Prostate gland (tissue), 2 donors: Measurements from ENCODE around the gene DRG1. TPM values are rescaled to one million over a fixed set of nuclear protein-coding genes. Genes with fewer than 3 reads are reported as not detected.

ENCODE experiments used
- DNase-seq: peaks from one replicate; pipeline ENCODE4 v3.0.0-alpha.2; 2019; ENCODE audit warnings: low spot score
- H3K27ac ChIP-seq, 2 donors: fragments of 200-600 bp; sonication (generic); 2 replicates each; pipeline ENCODE4 v1.5.1; 2017 to 2019
- H3K27me3 ChIP-seq: fragments of 200-600 bp; sonication (generic); replicated peaks from 2 replicates; pipeline ENCODE4 v1.5.1; 2019; ENCODE audit not compliant: insufficient read depth
- H3K36me3 ChIP-seq, 2 donors: fragments of 200-600 bp; sonication (generic); 1 replicate in 1 of 2; 2 replicates in 1 of 2; pipeline versions ENCODE4 v1.5.1 to v1.8.1; 2017 to 2019
- H3K4me1 ChIP-seq: fragments of 200-600 bp; sonication (generic); replicated peaks from 2 replicates; pipeline ENCODE4 v1.5.1; 2019
- H3K4me3 ChIP-seq, 2 donors: fragments of 200-600 bp; sonication (generic); 2 replicates each; pipeline ENCODE4 v1.5.1; 2017 to 2019
- H3K9me3 ChIP-seq: fragments of 200-600 bp; sonication (generic); 2 replicates; pipeline ENCODE4 v1.5.1; 2017
- POLR2A ChIP-seq: fragments of 450-650 bp; IDR thresholded peaks from one replicate; pipeline ENCODE4 v1.6.1; 2016; ENCODE audit warnings: antibody characterized with exemption, mild to moderate bottlenecking
- POLR2AphosphoS5 ChIP-seq: sonication (generic); formaldehyde crosslinking; IDR thresholded peaks from one replicate; pipeline ENCODE4 v1.6.1; 2017; ENCODE audit warnings: antibody characterized with exemption
- WGBS: methylation state at CpG from one replicate; pipeline ENCODE4 v1.1.5; 2018; 5-methylcytosine and 5-hydroxymethylcytosine counted together
- intact Hi-C: fragments of 100-400 bp; cut with DNase I; formaldehyde crosslinking; loops from one replicate; pipeline ENCODE4 v1.14.2; 2022
- total RNA-seq, 2 donors: library from RNA; depleted of rRNA; stranded (reverse); fragments of >200 nt; gene quantifications; one replicate each; pipeline ENCODE4 v1.1.0, GENCODE V29; 2016
- TF ChIP-seq, protein P1 (sequence below), 4 experiments: fragments of 200-600 bp in 2 of 4; fragments of 450-650 bp in 2 of 4; sonication (generic) in 2 of 4; IDR thresholded peaks; 1 replicate in 3 of 4; 2 replicates in 1 of 4; pipeline ENCODE4 v1.5.1; 2016 to 2019; ENCODE audit warnings: antibody characterized with exemption in 4 of 4, mild to moderate bottlenecking in 2 of 4, moderate library complexity in 2 of 4

The DRG1 gene
- total RNA-seq, 2 donors from 2014 or later, result 61.6 to 82.1 TPM

DNA sequence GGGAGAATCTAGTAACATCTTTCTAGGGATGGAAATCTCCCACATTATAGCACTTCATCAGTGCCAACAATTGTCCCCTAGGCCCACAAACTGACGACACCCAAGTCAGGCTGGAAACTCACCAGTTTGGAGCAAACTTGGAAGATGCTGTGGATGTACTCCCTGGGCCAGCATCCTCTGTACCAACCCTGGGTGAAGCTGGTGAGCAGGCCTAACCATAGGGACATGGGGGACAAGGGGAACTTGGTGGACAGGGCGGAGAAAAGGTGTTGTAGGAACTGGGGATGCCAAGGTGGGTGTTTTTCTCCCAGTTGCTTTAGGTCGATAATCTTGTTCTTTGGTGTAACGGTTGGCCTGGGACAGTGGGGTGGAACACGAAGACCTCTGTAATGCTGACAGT, 42.2 kb downstream of the DRG1 start:
- TF ChIP-seq, protein P1, sequence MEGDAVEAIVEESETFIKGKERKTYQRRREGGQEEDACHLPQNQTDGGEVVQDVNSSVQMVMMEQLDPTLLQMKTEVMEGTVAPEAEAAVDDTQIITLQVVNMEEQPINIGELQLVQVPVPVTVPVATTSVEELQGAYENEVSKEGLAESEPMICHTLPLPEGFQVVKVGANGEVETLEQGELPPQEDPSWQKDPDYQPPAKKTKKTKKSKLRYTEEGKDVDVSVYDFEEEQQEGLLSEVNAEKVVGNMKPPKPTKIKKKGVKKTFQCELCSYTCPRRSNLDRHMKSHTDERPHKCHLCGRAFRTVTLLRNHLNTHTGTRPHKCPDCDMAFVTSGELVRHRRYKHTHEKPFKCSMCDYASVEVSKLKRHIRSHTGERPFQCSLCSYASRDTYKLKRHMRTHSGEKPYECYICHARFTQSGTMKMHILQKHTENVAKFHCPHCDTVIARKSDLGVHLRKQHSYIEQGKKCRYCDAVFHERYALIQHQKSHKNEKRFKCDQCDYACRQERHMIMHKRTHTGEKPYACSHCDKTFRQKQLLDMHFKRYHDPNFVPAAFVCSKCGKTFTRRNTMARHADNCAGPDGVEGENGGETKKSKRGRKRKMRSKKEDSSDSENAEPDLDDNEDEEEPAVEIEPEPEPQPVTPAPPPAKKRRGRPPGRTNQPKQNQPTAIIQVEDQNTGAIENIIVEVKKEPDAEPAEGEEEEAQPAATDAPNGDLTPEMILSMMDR (IDR thresholded peaks at IDR 0.05), result no peak
- TF ChIP-seq POLR2A (no peak), POLR2AphosphoS5 (no peak)
- H3K4me3 ChIP-seq, result no peak overlapping the region
- no peaks in the 10 kb centered on the region for H3K9me3 ChIP-seq
- WGBS, result 89% methylated on average over 5 of the region's 5 CpGs
- intact Hi-C loops, result loop anchor here (10.0 kb wide), 1 partner anchor 193 kb away; no protein-coding TSS in a partner anchor
- H3K4me1 ChIP-seq, result no peaks in the 10 kb centered on the region
- H3K27me3 ChIP-seq, result no peaks in the 10 kb centered on the region
- no peak for DNase-seq
- no peak overlapping the region for H3K27ac ChIP-seq
- H3K36me3 ChIP-seq, result peaks cover 0 to 5% of the 10 kb centered on the region in 2 donors

DNA sequence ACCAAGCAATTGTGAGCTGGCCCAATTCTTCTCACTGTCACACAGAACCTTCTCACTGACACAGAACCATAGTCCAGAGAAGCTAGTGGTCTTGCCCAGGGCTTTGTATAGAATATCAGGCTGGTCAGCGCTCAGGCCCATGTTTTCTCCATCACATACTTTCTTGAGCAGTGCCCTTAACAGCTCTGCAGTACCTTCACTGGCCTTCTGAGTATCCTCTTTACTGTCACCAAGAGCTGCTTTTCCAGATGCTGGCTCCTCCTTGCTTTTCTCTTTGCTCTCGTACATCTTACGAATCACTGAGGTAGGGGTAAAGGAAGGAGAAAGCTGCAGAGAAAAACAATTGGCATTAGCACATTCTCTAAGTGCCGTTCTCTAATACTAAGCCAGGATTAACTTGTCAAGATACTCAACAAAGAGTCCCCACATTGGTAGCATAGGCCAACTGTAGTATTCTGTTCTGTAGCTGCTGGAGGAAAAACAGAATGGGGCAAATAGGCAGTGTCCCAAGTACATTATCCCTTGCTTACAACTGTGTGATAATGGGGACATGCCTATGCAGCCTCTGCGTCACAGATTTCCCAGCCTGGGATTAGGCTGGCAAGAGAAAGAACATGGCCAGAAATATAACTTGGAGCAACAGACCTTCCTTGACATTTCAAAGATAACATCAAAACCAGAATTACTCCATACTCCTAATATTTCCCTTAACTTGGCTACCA, 43.5 kb downstream of the DRG1 start:
- TF ChIP-seq POLR2AphosphoS5 (no peak), POLR2A (no peak)
- TF ChIP-seq, protein P1 (IDR thresholded peaks at IDR 0.05), result no peak
- intact Hi-C loops, result loop anchor here (10.0 kb wide), 1 partner anchor 192 kb away; no protein-coding TSS in a partner anchor
- H3K4me3 ChIP-seq, result no peak overlapping the region
- 91% methylated on average over 5 of the region's 5 CpGs for WGBS
- no peaks in the 10 kb centered on the region for H3K4me1 ChIP-seq
- H3K36me3 ChIP-seq, result peaks cover 0 to 5% of the 10 kb centered on the region in 2 donors
- no peaks in the 10 kb centered on the region for H3K9me3 ChIP-seq
- no peak overlapping the region for H3K27ac ChIP-seq
- DNase-seq, result no peak
- H3K27me3 ChIP-seq, result no peaks in the 10 kb centered on the region

DNA sequence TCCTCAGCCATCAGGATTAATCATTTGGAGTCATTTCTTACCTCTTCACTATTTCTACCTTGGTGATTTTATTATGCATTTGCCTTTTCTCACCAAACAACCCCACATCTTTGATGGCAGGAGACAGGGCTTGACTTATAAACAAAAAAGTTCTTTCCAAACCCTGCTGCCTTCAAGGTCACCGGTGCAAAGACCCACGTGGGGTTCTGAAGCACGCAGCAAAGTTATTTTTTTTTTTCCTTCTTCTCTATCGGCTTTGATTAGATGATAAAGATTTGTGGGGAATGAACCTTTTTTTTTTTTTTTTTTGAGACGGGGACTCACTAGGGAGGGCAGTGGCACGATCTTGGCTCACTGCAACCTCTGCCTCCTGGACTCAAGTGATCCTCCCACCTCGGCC, 44.1 kb downstream of the DRG1 start:
- no peak overlapping the region for H3K27ac ChIP-seq
- no peaks in the 10 kb centered on the region for H3K9me3 ChIP-seq
- no peaks in the 10 kb centered on the region for H3K4me1 ChIP-seq
- no peak overlapping the region for H3K4me3 ChIP-seq
- 80% methylated on average over 7 of the region's 7 CpGs for WGBS
- H3K27me3 ChIP-seq, result no peaks in the 10 kb centered on the region
- peaks cover 0 to 5% of the 10 kb centered on the region in 2 donors for H3K36me3 ChIP-seq
- TF ChIP-seq POLR2AphosphoS5, result no peak
- TF ChIP-seq POLR2A, result no peak
- TF ChIP-seq, protein P1 (IDR thresholded peaks at IDR 0.05), result no peak
- no peak for DNase-seq
- intact Hi-C loops, result loop anchor here (10.0 kb wide), 1 partner anchor 191 kb away; no protein-coding TSS in a partner anchor

GRCh38 chr22:31445642-31446041, 46.2 kb downstream of the DRG1 start:
- intact Hi-C loops, result loop anchor here (10.0 kb wide), 1 partner anchor 189 kb away; no protein-coding TSS in a partner anchor
- no peaks in the 10 kb centered on the region for H3K4me1 ChIP-seq
- WGBS, result 90% methylated on average over 3 of the region's 3 CpGs
- H3K36me3 ChIP-seq, result no peaks in the 10 kb centered on the region
- no peaks in the 10 kb centered on the region for H3K9me3 ChIP-seq
- H3K4me3 ChIP-seq, result no peak overlapping the region
- H3K27ac ChIP-seq, result no peak overlapping the region
- DNase-seq, result no peak
- TF ChIP-seq POLR2AphosphoS5, result no peak
- TF ChIP-seq, protein P1 (IDR thresholded peaks at IDR 0.05), result no peak
- TF ChIP-seq POLR2A, result no peak
- no peaks in the 10 kb centered on the region for H3K27me3 ChIP-seq

DNA sequence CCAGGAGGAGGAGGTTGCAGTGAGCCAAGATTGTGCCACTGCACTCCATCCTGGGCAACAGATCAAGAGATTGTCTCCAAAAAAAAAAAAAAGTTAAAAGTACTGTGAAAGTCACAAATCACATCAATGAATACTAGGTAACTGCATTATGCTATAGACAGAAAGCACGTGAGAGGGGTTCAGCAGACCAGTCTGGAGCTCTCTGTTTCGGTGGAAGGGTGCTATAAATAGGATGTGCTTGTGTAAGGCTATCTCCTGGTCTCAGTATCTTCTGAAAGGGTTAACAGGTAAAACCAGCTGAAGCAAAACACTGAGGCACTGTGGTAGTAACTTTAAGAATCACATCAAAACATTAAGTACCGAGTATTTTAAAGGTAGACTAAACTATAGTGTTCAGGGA, 46.8 kb downstream of the DRG1 start:
- no peaks in the 10 kb centered on the region for H3K36me3 ChIP-seq
- TF ChIP-seq POLR2A, result no peak
- no peak for TF ChIP-seq POLR2AphosphoS5
- DNase-seq, result no peak
- H3K27ac ChIP-seq, result no peak overlapping the region
- intact Hi-C loops, result loop anchor here (10.0 kb wide), 1 partner anchor 189 kb away; no protein-coding TSS in a partner anchor
- H3K4me3 ChIP-seq, result no peak overlapping the region
- H3K9me3 ChIP-seq, result no peaks in the 10 kb centered on the region
- 75% methylated on average over 3 of the region's 3 CpGs for WGBS
- H3K27me3 ChIP-seq, result no peaks in the 10 kb centered on the region
- H3K4me1 ChIP-seq, result no peaks in the 10 kb centered on the region
